Measurements from ENCODE around the gene HIRIP3. TPM values are rescaled to one million over a fixed set of nuclear protein-coding genes. Genes with fewer than 3 reads are reported as not detected.
A peak's percentile ranks its signal among the peaks of the same experiment; 100 is the strongest.

HIRIP3 gene
- total RNA-seq, 1 donor from 2014 or later, result 9.9 TPM

DNA sequence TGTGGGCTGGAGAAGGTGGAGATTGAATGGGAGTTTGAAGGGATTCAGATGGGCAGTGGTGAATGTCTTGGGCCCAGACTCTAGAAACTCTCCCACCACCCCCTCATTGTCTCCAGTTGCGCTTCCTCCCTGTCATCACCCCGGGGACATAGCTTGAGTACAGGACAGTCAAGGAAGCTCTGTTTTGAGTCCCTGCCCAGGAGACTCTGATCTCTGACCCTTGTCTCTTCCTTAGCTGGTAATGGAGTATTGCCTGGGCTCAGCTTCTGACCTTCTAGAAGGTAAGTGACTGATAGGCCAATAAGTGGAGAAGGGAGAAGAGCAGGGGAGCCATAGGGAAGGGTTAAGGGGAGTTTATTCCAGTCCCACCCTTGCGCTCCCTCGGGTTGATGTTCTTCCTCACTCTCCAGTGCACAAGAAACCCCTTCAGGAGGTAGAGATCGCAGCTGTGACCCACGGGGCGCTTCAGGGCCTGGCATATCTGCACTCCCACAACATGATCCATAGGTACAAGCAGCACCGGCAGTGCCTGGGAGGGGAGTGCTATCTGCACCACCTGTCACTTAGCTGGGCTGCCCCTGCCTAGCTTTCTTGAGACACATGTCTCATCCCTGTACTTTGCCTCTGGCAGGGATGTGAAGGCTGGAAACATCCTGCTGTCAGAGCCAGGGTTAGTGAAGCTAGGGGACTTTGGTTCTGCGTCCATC lies 16.7 kb downstream of the HIRIP3 start:
- H3K27ac Mint-ChIP-seq (ENCODE audit: unreplicated experiment), result no peak overlapping the region
- H3K27me3 Mint-ChIP-seq (ENCODE audit: low read depth), result no peaks in the 10 kb centered on the region
- TF ChIP-seq, protein P1, sequence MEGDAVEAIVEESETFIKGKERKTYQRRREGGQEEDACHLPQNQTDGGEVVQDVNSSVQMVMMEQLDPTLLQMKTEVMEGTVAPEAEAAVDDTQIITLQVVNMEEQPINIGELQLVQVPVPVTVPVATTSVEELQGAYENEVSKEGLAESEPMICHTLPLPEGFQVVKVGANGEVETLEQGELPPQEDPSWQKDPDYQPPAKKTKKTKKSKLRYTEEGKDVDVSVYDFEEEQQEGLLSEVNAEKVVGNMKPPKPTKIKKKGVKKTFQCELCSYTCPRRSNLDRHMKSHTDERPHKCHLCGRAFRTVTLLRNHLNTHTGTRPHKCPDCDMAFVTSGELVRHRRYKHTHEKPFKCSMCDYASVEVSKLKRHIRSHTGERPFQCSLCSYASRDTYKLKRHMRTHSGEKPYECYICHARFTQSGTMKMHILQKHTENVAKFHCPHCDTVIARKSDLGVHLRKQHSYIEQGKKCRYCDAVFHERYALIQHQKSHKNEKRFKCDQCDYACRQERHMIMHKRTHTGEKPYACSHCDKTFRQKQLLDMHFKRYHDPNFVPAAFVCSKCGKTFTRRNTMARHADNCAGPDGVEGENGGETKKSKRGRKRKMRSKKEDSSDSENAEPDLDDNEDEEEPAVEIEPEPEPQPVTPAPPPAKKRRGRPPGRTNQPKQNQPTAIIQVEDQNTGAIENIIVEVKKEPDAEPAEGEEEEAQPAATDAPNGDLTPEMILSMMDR (IDR thresholded peaks at IDR 0.05), result no peak
- H3K36me3 Mint-ChIP-seq (ENCODE audit: low read depth), result peaks cover 35% of the 10 kb centered on the region
- peaks cover 29% of the 10 kb centered on the region for H3K4me1 Mint-ChIP-seq (ENCODE audit: low read depth)
- H3K4me3 Mint-ChIP-seq (ENCODE audit: unreplicated experiment), result no peak overlapping the region
- H3K9me3 Mint-ChIP-seq (ENCODE audit: low read depth), result no peaks in the 10 kb centered on the region
- DNase-seq (ENCODE audit: low spot score), result no peak

DNA sequence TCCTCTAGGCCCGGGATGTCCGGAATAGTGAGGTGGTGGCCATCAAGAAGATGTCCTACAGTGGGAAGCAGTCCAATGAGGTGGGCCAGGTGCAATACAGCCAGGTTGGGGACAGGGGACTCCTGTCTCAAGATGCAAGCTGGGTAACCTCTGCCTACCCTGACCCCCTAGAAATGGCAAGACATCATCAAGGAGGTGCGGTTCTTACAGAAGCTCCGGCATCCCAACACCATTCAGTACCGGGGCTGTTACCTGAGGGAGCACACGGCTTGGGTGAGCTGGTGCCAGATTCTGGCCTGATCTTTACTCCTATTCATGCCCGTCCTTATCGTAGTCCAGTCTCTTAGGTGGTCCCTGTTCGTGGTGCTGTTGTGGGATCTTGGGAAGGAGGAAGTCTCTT lies 17.3 kb downstream of the HIRIP3 start:
- H3K4me1 Mint-ChIP-seq (ENCODE audit: low read depth), result peaks cover 33% of the 10 kb centered on the region
- DNase-seq (ENCODE audit: low spot score), result no peak
- TF ChIP-seq, protein P1 (IDR thresholded peaks at IDR 0.05), result no peak
- H3K36me3 Mint-ChIP-seq (ENCODE audit: low read depth), result peaks cover 30% of the 10 kb centered on the region
- H3K27ac Mint-ChIP-seq (ENCODE audit: unreplicated experiment), result no peak overlapping the region
- no peaks in the 10 kb centered on the region for H3K27me3 Mint-ChIP-seq (ENCODE audit: low read depth)
- no peak overlapping the region for H3K4me3 Mint-ChIP-seq (ENCODE audit: unreplicated experiment)
- no peaks in the 10 kb centered on the region for H3K9me3 Mint-ChIP-seq (ENCODE audit: low read depth)

DNA sequence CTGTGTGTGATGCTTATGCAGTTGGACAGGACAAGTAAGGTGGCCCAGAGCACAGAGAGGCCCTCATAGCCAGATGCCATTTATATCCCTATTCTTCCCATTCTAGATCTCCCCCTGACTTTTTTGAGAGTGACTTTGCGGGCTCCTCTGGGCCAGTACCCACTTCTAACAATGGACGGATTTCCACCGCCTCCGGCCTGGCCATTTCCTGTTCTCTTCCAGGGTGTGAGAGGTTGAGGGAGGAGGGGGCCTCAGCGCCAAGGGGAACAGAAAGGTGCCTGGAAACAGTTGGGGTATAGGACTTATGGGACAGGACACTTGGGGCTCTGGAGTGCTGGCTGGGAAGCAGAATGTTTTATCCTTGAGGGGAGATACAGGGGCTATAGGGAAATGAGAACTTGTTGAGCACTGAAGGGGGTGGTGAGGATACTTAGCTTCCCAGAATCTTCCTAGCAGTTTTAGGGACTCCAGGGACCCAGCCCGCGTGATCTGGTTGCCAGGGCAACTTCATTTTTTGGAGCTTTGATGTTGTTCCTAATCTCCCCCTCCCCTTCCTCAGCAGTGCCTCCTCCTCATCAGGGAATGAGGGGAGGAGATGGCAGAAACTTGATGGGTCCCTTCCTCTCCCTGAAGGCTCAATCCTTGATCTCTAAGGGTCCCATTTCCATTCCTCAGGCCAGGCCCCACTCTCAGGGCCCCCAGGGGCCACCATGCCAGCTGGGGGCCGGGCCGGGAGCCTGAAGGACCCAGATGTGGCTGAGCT lies 18.2 kb downstream of the HIRIP3 start:
- Mint-ChIP-seq H3K4me3 (ENCODE audit: unreplicated experiment) (no peak overlapping the region), H3K36me3 (ENCODE audit: low read depth) (peaks cover 23% of the 10 kb centered on the region), H3K9me3 (ENCODE audit: low read depth) (no peaks in the 10 kb centered on the region), H3K4me1 (ENCODE audit: low read depth) (peaks cover 34% of the 10 kb centered on the region), H3K27me3 (ENCODE audit: low read depth) (no peaks in the 10 kb centered on the region), H3K27ac (ENCODE audit: unreplicated experiment) (no peak overlapping the region)
- TF ChIP-seq, protein P1 (IDR thresholded peaks at IDR 0.05), result no peak
- DNase-seq (ENCODE audit: low spot score), result no peak

DNA sequence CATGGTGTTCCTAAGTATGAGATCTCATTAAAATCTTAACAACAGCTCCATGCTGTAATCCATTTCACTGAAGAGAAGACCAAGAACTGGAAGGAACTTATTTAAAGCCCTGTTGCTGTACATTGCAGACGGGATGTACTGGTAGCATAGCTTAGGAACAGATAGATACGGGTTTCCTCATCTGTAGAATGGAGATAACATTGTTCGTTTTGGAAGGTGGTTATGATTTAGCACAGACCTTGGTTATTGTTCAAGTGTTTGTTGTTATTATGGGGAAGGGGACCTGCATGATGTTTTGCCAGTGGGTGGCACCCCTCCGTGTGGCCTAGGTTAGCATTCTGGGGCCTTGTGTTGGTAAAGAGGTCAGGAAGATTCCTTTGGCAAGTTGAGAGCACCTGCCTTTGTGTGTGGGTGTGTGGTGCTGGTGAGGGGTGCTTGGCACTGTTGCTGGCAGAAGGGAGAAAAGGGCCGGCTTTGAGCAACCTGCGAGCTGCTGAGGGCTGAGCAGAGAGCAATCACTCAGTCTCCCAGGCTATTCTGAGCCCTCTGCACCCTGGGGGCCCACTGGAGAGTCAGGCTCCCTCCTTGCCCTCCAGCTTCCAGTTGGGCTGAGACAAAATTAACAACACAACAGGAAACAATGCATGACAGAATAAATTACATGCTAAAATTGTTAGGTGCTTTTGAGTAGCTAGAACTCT lies 19.5 kb downstream of the HIRIP3 start:
- Mint-ChIP-seq H3K4me3 (ENCODE audit: unreplicated experiment) (peak overlapping the region; percentile 94), H3K27ac (ENCODE audit: unreplicated experiment) (peak overlapping the region; percentile 86), H3K27me3 (ENCODE audit: low read depth) (no peaks in the 10 kb centered on the region), H3K9me3 (ENCODE audit: low read depth) (no peaks in the 10 kb centered on the region), H3K4me1 (ENCODE audit: low read depth) (peaks cover 34% of the 10 kb centered on the region), H3K36me3 (ENCODE audit: low read depth) (peaks cover 21% of the 10 kb centered on the region)
- TF ChIP-seq, protein P1 (IDR thresholded peaks at IDR 0.05), result no peak
- no peak for DNase-seq (ENCODE audit: low spot score)

DNA sequence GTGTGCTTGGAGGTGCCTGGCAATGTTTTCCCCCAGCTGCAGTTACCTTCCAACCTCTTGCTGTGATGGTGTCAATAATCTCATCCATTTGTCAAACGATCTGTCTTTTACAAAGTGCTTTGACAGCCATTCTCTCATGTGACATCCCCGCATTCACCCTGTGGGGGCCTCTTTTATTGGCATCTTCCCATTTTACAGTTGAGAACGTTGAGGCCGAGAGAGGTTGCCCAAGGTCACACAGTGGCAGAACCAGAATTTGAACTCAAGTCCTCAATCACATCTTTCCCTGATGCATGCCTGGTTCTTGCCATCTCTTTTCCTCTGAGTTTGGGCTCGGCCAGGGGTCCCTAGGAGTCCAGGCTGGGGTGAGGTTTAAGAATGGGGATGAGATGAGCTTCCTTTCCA lies 20.3 kb downstream of the HIRIP3 start:
- peak overlapping the region; percentile 94 for H3K4me3 Mint-ChIP-seq (ENCODE audit: unreplicated experiment)
- no peaks in the 10 kb centered on the region for H3K9me3 Mint-ChIP-seq (ENCODE audit: low read depth)
- peaks cover 16% of the 10 kb centered on the region for H3K36me3 Mint-ChIP-seq (ENCODE audit: low read depth)
- no peak for DNase-seq (ENCODE audit: low spot score)
- peak overlapping the region; percentile 86 for H3K27ac Mint-ChIP-seq (ENCODE audit: unreplicated experiment)
- TF ChIP-seq, protein P1 (IDR thresholded peaks at IDR 0.05), result no peak
- peaks cover 34% of the 10 kb centered on the region for H3K4me1 Mint-ChIP-seq (ENCODE audit: low read depth)
- H3K27me3 Mint-ChIP-seq (ENCODE audit: low read depth), result no peaks in the 10 kb centered on the region

All from chondrocyte (in vitro differentiated cells).